Activated naive CD8-positive, alpha-beta T cell treated with anti-CD3 and anti-CD28 coated beads, Interleukin-2, amount 50 U/mL, for 16 hours (primary cell): ENCODE data around the gene GRAMD2A.
A peak's percentile ranks its signal among the peaks of the same experiment; 100 is the strongest.

Source experiments
- DNase-seq: peaks from one replicate; pipeline ENCODE4 v3.0.0-alpha.2; 2020; ENCODE audit warnings: low read depth, low spot score

Gene GRAMD2A

DNA sequence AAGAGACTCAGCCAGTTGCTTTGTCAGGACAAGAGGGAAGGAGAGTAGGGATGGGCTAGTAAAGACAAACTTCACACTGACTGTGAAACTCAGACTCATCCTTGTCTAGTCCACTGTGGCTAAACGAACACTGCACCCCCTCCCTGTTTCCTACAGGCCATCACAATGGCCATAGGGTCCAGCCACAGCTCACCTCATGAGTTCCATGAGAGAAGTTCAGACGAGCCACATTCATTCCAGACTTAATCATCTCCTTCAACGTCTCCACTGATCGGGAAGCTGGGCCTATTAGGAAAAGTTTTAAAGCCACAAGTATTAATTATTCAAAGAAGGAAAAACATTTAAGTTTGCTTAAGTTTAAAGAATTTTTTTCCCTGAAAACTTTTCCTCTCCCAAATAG, 19.6 kb upstream of the GRAMD2A start:
- no peak for DNase-seq

DNA sequence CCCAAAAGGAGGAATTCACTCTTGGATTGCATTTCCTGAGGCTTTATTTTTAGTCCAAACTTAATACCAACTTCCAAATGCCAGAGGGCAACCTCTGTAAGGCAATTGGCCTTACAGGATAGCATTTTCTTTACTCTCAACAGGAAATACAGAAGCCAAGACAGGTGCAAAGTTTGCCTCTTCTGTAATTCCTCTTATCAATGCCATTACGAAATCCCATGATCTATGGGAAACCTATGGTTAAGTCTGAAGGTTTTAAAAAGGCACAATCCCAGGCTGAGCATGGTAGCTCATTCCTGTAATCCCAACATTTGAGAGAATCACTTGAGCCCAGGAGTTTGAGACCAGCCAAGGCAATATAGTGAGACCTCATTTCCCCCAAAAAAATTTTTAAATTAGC, 18.5 kb upstream of the GRAMD2A start:
- no peak for DNase-seq

DNA sequence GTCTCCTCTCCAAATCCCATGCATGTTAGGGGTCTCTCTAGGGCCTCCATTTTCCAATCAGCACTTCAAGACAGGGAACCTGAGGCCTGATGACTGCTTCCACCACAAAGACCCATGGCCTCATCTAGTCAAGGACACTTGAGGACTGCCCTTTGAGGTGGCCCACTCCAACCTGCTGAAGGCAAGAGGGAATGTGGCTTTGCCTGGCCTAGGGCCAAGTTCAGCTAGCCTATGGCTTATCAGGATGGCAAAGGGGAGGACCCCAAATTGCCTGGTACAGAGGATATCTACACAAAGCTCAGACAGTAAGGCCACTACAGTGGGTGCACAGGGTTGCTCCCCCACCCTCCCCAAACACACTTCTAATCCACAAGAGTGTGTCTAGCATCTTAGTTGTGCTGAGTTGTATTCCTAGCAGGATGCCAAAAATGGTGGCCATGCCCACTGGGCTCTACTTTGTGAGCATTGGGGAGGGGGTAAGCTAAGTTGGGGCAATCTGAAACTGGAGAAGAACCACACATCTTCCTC, 10.0 kb upstream of the GRAMD2A start:
- DNase-seq, result no peak

DNA sequence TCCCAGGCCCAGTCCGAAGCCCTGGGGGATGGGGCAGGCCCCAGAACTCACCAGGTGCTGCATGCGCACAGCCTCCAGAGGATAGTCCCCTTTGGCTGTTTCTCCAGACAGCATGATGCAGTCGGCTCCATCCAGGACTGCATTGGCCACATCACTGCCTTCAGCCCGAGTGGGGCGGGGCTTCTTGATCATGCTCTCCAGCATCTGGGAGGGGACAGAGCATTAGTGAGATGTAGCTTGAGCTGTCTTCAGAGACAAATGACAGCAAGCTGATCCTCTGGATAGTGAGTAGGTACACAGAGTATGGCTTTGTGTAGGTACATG, 9.1 kb upstream of the GRAMD2A start:
- DNase-seq, result no peak

DNA sequence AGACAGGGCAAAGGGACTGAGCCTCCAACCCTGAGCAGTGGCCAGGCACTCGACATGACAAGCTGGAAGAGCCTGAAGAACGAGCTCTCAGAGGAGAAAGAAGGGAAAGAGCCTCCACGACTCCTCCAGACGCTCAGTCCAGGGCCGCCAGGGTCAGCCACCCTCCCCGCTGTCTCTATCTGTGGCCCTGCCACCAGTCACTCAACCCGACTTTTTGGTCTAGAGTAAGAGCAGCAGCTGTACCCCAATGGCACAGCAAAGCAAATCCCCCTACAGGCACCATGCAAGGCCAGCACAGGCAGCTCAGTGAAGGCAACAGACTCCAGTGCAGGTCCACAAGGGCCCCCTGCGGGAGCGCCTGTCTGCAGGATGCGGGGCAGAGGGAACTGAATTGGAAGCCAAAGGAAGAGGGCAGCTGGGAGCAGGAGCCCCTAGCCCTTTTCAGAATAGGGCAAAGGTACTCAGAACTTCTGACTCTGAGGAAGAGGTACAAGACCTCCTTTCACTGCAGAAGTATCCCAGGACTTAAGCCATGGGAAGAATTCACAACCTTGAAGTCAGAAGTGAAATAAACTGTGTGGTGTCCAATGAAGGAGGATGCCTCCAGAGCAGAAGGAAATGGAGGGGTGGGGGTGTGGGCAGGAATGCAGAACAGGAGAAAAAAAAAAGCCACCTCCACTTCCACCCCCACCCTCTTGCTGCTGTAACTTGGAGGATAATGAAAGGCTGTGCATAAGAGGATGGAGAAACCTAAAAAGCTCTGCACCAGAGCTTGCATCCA, 8.5 kb upstream of the GRAMD2A start:
- no peak for DNase-seq

DNA sequence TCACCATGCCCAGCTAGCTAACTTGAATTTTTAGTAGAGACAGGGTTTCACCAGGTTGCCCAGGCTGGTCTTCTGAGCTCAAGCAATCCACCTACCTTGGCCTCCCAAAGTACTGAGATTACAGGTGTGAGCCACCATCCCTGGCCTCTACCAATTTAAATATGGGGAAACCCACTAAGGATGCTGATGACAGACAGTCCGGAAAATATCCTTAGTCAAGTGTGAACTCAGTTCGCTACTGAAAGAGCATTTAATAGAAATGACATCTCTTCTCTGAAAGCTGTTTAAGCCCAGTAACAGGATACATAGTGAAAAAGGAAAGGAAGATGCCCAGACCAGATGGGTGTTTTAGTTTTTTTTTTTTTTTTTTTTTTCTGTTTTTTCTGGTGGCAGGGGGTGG, 7.7 kb upstream of the GRAMD2A start:
- DNase-seq, result no peak

DNA sequence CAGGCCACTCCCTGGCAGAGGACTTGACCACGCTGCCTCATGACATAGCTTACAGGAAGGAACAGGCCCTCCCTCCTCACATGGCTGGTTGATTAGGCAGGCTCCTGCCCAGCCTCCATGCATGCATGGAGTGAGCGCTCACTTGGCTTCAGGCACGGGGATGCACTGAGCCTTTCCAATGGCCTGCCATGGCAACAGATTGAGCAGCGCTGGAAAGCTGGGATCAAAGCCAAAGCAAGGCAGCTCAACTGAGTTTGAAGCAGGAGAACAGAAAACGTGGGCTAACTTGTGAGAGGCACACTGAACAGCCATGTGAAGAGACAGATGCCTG, 5.9 kb upstream of the GRAMD2A start:
- no peak for DNase-seq

DNA sequence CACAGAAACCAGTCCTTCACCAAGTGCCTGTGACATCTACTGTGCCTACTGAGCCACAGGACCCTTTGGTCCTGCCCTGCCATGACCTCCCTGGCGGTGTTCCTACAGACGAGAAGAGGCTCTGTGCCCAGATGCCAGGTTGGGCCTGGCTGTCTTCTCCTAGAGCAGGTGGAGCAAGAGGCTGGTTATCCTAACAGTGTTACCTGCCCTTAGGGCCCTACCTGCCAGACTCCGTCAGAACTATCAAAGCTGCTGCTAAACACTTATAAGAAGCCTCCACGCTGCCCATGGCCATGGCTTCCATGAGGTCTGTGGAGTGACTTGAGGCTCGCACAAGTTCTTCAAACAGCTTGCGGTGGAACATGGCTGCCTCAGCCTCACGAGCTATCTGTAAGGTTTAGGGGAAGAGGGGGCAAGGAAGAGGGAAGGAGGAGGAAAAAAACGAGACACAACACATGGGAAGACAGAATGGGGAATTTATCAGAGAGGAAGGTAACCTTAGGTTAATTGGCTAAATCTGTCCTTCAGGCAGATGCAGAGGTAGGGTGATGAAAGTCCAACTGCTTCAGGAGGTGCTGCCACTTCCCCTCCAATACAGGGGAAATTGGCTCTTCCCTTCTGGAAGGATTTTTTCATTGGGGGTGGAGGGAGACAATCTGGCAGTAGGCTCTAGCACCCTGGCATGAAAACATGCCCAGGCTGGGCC, 5.4 kb upstream of the GRAMD2A start:
- DNase-seq, result no peak

DNA sequence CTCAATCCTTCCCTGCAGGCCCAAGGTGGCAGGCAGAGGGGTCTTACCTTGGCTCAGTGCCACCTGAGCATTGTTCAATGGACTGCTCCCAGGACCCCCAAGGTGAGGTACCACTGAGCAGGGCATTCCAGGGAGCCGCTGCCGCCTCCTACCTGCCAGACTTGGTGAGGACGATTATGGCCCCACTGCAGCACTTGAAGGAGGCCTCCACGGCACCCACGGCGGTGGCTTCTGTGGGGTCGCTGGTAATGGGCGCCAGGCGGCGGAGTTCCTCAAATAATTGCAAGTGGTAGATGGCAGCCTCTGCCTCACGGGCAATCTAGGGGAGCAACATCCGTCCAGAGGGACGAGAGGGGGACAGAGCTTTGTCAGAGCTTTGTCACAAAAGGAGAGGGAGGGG, 4.7 kb upstream of the GRAMD2A start:
- DNase-seq, result no peak

DNA sequence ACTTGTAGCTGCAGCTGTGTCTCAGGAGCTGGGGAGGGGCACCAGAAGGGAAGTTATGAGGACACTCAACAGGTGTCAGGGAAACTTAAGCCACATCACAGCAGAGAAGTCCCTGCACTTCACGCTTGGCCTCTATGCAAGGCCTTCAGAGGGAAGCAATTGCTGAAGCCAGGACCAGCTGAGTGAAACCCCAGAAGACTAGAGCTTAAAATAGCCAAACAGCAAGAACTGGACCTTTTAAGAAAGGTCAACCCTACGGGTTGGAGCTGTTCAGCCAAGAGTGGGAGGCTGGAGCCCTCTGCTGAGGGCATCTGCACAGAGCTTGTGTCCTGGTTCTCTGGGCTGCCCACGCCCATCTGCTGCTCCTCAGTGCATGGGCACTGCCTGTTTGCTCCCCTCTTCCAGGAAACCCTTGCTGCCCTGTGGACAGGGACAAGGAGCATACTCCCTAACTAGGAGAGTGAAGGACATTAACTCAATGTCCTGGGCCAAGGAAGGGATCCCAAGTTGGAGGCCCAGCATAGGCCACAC, 3.9 kb upstream of the GRAMD2A start:
- no peak for DNase-seq

DNA sequence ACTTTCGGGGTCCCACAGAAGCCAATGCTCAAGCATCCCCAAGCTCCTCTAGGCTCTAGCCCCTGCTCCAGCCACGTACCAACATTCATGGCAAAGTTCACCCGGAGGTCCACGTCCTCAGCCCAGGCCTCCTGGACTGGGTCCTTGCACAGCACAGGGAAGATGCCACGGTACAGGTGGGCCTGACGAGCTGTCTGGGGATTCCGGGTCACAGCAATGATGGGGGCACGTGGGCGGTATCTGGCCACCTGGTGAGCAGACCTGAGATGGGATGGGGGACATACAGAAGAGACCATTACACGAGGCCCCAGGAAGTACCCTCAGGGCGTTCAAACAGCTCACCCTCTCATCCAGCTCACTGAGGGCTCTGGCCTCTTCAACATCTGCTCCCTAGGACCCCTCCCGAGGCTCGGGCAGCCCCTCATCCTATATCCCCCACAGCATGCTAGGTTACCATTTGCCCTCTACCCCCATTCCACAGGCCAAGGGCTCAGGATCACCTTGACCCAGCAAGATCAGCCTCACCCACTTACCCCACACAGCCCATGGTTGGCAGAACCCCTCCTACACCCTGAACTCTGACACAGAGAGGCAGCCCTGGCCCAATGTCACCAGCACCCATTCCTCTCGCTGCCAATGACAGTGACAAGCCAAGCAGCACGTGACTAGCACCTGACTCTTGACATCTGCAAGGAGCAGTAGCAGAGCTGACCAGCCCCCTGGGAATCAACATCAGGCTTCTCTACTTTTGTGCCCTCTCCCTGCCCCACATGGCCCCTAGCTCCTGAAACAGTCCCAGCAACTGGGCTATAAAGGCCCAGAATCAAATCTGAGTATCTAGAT, 3.0 kb upstream of the GRAMD2A start:
- no peak for DNase-seq

DNA sequence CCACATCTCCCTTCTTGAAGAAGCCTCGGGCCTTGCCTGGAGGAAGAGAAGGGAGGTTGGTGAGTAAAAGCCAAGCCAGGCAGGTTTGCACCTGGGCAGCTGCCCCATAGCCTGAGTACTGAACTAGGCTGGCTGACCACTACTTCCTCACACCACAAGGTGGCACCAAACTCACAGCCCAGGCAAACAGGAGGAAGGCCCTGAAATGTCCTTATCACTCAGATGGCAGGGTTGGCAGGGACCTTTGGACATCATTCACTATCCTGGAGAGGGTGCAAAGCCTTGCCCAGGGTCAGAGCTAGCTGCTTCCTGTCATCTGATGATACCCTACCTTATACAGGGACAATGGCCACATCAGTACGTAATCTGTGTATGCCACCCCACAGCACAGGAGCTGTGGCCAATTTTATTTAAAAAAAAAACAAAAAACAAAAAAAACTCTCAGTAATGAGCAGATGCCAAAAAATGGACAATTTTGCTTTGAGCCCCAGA, 2.2 kb upstream of the GRAMD2A start:
- peak; percentile 42 for DNase-seq

DNA sequence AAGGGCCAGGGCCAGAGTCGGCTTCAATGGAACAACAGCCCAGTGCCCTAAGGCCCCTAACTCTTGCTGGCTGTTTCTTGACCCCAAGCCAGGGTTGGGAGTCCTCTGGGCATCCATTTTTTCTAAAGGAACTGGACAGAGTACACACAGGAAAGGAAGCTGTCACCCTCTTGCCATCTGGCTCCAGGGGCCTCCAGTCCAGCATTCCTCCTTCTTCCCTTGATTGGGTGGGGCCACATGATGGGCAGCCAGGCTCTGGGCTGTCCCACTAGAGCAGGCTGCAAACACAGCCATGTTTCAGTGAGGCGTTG, 1.6 kb upstream of the GRAMD2A start:
- DNase-seq, result no peak

DNA sequence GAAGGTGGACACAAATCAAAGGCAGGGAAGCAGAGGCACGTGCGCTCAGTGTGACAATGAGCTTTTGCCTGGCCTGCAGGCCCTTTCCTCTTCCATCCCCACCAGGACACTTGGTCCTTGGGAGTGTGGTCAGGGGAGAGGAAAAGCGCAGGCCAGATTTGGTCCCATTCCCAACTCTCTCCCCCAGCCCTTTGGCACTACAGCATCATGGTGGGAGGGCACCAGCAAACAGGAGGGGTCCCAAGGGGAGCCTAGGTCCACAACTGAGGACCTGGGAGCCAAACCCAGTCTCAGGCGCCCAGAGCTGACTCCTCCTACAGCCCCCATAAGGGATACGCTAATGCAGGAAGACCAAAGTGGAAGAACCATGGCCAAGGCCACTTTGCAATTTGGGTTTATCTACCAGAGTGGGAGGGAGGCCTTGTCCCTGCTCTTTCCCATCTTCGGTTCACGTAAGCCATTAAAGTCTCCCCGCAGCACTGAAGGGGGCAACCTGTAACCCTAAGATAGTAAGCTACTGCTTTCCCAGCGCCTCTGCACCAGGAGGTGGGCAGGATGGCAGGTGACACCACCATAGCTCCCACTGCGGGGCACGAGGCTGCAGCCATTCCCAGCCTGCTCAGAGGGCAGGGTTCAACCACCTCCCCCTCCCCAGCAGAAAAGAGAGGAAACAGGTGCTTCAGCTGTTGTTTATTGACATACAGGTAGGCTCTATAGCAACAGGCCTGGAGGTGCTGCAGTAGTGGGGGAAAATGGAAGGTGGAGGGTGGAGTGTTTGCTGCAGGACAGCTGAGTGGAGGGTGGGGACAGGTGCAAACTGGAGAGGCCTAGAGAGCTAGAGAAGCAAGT, 993 bp upstream of the GRAMD2A start:
- no peak for DNase-seq

DNA sequence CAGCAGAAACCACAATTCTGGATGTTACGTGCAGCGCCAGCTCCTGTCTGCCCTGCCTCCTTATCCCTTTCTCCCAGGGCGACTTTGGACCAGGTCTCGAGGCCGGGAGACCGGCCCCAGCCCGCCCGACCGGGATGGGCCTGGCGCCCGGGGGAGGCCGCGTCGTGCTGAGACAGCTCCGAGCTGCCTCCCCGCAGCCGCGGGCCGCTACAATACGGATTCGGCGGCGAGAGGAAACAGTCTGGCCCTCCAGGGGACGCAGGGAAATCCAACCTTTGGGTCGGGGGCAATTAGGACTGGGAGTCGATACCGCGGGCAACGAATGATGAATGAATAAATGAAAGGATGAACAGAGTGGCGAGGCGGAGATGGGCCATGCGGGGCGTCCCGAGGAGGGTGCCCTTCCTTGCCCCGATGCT, 537 bp downstream of the GRAMD2A start:
- no peak for DNase-seq

DNA sequence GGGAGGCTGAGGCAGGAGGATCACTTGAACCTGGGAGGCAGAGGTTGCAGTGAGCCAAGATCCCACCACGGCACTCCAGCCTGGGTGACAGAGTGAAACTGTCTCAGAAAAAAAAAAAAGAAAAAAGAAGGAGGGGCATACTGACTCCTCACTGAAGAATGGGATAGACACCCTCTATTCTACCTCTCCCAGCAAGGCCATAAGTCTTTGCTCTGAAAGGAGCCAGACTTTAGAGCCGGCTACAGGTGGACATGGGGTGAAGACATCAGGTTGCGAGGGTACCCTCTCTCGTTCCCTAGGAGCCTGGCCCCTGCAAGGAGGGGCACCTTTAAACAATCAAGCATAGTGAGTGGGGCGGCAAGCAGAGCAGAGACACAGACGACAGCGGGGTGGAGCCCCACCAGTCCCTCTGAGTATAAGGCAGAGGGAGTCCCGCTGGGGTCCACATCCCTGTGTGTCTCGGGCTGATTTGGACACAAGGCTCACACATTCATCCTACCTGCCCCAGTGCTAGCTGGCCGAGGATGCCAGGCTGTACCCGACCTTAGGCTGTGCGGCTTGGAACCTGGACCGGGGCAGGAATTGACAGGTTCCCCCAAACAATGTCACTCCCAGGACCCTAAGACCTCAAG, 1.1 kb downstream of the GRAMD2A start:
- no peak for DNase-seq

DNA sequence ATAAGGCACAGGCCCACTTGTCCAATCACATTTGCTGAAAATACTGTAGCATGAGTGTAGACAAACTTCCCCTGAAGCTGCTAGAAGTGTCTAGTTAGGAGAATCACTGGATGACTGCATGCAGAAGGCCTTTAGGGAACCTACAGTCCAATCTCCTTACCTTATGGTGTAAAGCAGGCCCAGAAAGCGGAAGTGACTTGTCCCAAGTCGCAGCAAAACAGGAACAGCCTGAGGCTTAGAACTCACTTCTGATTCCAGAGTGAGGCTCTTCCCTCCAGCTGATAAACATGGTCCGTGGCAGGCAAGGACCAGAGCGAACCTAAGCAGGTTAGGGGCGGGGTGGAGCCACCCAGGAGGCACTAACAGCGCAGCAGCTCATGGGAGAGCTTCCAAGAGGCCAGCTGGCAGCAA, 2.5 kb downstream of the GRAMD2A start:
- DNase-seq, result no peak

DNA sequence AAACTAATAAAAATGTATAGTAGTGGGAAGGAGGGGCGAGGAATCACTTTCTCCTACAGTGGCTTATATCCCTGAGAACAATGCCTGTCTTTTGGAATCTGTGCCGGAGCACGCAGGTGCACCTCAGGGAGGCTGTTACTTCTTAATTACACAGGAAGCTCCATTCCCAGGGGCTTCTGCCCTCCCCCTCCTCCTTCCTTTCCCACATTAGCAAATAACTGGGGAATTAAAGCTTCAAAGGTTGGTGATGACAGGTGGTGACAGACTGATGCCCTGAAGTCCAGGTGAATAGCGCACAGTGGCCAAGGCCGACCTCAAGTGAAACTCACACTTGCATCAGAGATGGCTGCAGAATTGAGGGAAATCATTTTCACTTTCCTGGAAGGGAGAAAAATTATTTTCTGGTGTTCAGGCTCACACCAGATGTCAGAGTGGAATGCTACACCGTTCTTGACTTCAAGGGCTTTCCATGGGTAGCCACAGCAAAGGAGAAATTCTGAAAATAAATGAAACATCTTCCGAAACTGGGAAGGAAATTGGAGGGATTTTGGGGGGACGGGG, 3.7 kb downstream of the GRAMD2A start:
- DNase-seq, result no peak

DNA sequence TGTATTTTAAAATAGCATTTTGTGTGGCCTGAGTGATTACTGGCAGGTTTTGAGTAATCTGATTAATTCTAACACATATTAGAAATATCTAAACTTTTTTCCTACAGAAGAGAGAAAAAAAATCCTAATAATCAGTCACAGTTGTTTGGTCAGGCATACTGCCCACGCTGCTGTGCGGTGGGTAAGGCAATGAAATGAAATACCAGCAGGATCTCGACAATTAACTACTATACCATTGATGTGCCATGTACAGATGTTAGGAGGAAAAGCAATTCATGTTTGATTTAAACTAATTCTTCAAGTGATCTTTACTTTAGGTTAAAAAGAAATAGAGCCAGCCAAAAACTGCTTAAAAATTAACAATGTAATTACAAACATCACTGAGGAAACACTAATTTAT, 5.2 kb downstream of the GRAMD2A start:
- no peak for DNase-seq

DNA sequence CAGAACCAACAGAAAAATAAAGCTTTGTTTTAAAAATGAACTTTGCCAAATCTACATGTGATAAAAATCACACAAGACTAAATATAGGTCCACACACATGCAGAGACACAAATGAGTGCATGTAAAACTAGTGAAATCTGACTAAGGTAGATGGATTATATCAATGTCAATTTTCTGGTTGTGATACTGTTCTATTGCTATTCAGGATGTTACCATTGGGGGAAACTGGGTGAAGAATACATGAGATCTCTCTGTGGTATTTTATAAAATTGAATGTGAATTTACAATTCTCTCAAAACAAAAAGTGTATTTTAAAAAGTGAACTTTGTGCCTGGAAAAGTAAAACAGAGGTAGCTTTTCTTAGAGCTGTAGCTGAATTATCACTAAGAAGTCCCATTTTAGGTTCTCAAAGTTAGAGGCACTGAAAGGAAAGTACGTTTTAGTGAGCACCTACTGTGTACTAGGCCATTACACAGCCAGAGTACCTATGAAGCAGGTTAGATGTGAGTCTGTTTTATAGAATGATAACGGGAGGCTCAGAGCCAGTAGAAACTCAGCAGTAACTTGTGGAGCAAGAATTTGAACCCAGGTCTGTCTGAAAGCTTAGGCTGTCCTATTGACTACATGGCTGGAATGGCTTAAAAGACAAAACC, 8.2 kb downstream of the GRAMD2A start:
- DNase-seq, result no peak
